ENCODE data around the gene ATP2B3.

Gene ATP2B3

GRCh38 chrX:153511784-153512500, 5.5 kb upstream of the ATP2B3 start:
- no peak for DNase-seq

- no peak for DNase-seq
These were observed 4.9 kb upstream of the ATP2B3 start for GRCh38 chrX:153512501-153512893.

GRCh38 chrX:153513265-153513664, 4.2 kb upstream of the ATP2B3 start:
- no peak for DNase-seq

GRCh38 chrX:153514259-153514658, 3.2 kb upstream of the ATP2B3 start:
- no peak for DNase-seq

- DNase-seq, result no peak
These were observed 2.0 kb upstream of the ATP2B3 start for GRCh38 chrX:153515435-153515834.

GRCh38 chrX:153516073-153516472, 1.4 kb upstream of the ATP2B3 start:
- no peak for DNase-seq

GRCh38 chrX:153517946-153518834, 748 bp downstream of the ATP2B3 start:
- no peak for DNase-seq

- no peak for DNase-seq
These were observed 2.3 kb downstream of the ATP2B3 start for GRCh38 chrX:153519569-153520286.

- DNase-seq, result no peak
These were observed 3.0 kb downstream of the ATP2B3 start for GRCh38 chrX:153520287-153520917.

- no peak for DNase-seq
These were observed 3.6 kb downstream of the ATP2B3 start for GRCh38 chrX:153521034-153521433.

GRCh38 chrX:153522259-153522658, 4.8 kb downstream of the ATP2B3 start:
- no peak for DNase-seq

GRCh38 chrX:153523269-153523668, 5.8 kb downstream of the ATP2B3 start:
- DNase-seq, result no peak

- no peak for DNase-seq
These were observed 6.8 kb downstream of the ATP2B3 start for GRCh38 chrX:153524234-153524633.

- no peak for DNase-seq
These were observed 8.0 kb downstream of the ATP2B3 start for GRCh38 chrX:153525451-153525850.

GRCh38 chrX:153526042-153526441, 8.6 kb downstream of the ATP2B3 start:
- no peak for DNase-seq

- DNase-seq, result no peak
These were observed 9.4 kb downstream of the ATP2B3 start for GRCh38 chrX:153526801-153527200.

- no peak for DNase-seq
These were observed 9.8 kb downstream of the ATP2B3 start for GRCh38 chrX:153527208-153527607.

GRCh38 chrX:153530411-153531129, 13.1 kb downstream of the ATP2B3 start:
- DNase-seq, result no peak

- no peak for DNase-seq
These were observed 15.6 kb downstream of the ATP2B3 start for GRCh38 chrX:153533091-153533490.

GRCh38 chrX:153537080-153537479, 19.6 kb downstream of the ATP2B3 start:
- no peak for DNase-seq

GRCh38 chrX:153537526-153538295, 20.3 kb downstream of the ATP2B3 start:
- no peak for DNase-seq

- no peak for DNase-seq
These were observed 21.0 kb downstream of the ATP2B3 start for GRCh38 chrX:153538424-153538823.
